ENCODE results near the gene TENM3.

TENM3 gene

DNA sequence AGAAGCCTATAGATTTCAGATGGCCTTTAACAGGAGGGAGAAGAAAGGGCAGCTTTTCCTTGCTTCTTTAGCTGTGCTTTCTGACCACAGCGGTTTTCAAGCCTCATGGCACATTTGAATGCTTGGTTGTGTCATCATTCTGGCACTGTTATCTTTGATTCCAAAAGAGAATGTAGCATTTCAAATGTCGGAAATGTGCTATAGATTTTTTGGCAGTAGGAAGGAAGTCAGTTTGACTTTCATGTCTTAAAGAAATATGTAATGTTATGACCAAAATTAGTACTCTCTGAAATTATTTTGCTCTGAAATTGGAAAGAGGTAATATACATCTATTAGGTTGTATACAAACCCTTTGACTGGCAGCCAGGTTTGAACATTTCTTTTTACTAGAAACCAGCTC, 171.9 kb downstream of the TENM3 start:
- no peak for DNase-seq

DNA sequence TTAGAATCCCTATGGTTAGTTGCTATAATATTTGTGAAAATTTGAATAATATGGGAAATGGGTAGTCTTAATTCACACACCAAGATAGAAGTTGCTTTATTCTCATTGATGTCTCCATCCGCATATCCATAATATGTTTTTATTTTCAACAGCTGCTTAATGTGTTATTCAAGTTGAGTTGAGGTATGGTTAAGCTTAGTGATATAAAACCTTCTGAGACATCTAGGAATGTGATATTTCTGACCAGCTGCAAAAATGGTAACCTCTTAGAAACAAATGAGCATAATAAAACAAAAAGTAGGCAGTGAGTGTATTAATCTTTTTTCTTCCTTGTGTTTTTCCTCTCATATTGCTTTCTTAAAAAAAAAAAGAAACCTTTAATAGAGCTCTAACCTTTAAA, 172.9 kb downstream of the TENM3 start:
- DNase-seq: no peak

DNA sequence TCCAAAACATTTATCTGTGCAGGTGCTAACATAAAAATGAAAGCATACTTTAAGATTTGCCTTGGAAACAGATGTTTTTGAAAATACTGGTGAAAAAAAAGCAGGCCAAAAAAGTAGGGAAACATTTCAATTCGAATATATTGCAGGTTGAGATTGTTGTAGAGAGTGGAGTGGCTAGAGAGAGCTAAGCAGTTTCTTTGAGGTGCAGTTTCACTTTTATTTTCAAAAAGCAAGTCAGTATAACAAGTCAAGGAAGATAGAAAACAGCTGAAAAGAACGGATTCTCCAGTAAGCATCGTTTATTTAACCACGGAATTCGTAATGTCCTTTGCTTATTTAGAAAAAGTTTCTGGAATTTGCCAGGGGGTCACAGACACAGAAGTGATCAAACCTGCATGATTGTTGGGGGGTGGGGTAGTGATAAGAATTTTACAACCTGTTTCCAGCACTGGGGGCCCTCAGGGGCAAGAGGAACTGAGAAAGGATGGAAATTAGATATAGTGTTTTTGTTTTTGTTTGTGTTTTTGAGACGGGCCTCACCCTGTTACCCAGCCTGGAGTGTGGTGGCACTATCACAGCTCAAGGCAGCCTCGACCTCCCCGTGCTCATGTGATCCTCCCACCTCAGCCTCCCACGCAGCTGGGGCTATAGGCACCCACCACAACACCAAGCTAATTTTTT, 175.0 kb downstream of the TENM3 start:
- no peak for DNase-seq

DNA sequence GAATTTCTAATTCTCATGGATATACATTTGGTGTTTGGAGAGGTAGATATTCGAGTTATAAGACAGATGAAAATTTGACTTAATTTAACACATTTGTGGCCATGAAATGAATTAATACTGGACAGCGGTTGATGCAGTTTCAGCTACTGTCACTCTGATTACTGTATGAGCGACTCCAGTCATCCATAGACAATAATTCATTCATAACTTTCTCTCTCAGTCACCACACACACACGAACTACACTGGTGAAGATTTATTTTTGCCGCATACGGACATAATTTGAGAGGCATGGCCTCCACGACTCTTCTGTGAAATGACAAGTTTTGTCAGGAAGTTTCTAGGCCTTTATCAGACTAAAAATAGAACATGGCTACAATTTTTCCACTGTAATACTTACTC, 177.0 kb downstream of the TENM3 start:
- DNase-seq: no peak

DNA sequence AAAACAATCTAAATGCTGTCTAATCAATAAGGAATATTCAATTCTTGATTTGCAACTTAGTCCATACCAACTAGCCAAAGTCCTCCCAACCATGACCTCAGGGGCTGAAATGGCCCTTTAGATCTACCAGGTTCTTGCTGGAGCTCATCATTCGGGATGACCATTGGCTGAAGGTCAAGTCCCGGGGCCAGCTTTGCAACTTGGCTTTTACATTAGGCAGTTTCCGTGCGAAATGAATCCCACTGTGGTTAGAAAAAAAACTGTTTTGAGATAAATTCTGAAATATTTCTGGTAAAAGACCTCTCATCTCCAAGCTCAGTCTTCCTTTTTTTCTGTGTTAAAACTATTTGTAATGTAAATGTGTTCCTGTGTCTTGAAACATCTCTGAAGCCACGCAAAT, 178.6 kb downstream of the TENM3 start:
- DNase-seq: no peak

DNA sequence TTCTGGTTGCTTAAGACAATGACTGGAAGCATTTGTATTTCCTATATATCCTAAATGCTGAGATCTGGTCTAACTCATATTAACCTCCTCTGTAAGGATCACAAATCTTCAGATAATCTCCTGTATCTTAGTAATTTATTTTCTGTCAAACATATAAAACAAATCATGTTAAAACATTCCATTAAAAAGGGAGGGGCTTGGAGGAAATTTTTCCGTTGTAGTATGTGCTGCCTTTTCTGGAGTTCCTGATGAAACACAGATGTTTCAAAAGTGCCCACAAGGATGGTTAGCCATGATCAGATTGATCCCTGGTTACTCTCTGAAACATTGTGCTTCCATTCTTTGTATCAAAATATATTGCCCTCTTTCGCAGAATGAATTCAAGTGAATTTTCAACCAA, 182.1 kb downstream of the TENM3 start:
- no peak for DNase-seq

DNA sequence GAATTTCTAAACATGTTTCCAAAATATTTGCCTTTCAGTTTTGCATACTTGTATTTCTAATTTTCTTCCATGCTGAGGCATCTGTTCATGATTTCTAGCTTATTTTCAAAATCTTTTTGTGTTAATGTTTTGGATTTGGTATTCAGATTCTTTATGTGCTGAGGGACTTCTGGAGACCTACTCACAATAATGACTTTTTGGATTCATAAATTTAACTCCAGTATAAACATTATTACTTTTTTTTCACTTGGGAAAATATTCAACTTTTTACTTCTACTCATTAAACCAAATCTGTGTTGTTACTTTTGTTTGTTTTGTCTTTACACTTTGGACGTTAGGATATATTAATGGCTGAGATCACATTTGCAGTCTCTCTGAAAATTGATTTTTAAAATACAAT, 183.7 kb downstream of the TENM3 start:
- no peak for DNase-seq

DNA sequence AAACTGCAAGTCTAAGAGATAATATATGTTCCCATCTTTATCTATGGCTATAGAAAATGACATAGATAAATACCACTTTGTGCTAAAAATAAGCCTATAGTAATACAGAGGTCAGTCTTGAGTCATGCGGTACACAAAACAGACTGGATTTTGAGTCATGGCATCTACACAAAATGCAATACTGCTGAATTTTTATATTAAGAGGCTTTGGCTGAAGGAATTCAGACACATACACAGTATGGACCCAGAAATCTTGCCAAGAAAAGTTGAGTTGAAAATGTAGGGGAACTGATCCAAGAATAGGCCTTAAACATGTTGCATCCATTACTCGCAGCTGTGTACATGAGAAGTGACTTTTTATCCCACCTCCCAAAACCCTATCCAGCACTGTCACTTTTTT, 184.4 kb downstream of the TENM3 start:
- DNase-seq: no peak

DNA sequence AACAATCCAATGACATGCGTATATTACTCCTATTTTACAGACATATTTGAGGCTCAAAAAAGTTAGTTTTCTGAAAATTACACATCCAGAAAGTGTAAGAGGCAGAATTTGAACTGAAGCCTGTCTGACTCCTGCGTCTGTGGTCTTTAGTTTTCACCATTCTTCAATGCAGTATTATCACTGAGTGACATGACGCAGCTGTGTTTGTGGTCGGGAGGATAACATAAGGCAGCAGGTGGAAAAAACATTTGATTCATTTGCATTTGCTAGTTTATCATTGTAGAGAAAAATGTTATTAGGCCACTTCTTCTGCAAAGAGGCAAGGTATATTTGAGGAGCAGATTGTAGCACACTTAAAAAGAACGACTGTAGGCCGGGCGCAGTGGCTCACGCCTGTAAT, 186.7 kb downstream of the TENM3 start:
- no peak for DNase-seq

DNA sequence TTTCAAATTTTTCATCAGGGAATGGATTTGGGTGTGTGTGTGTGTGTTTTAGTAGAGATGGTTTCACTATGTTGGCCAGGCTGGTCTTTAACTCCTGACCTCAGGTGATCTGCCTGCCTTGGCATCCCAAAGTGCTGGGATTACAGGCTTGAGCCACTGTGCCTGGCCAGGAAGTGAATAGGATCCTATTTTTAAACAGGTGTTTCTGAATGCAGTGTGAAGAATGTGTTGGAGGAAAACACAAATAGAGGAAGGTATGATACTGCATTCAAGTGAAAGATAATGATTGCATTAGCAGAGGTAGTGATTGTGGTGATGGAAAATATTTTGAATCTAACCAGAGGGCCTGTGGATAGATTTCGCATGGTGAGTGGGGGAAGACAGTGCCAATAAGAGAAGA, 189.6 kb downstream of the TENM3 start:
- no peak for DNase-seq

DNA sequence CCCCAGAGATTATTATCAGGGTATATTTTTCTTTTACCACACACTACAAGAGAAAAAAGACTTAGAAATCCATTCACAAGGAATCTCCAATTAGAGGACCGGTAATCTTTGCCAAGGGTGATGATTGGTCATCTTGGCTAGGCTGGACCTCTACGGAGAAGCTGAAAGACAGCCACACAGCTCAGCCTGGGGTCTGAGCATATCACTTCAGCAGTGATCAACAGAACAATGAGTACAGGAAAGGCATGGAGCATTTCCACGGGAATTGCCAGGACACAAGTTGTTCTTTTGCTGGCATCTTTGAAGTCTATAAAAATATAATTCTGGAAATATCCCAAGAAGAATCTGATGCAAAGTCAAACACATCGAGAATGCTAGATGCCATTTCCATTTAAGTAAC, 191.5 kb downstream of the TENM3 start:
- no peak for DNase-seq

DNA sequence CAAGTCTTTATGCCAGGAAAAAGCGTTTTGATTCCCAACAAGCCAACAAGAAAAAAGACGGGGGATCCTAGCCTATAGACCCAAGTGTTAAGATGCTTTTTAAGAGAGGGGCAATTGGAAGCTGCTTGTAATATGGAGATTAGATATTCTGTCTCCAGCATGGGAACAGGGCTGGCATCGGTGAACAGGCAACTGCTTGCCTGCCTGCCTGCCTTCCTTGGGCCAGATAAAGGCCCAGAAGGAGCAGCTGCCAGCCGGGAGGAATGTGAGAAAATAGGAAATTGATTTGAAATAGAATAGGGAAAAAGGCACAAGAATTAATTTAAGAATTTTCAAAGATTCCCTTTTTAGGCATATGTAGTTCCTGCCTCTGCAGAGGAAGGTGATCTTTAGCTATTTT, 192.2 kb downstream of the TENM3 start:
- DNase-seq: no peak

DNA sequence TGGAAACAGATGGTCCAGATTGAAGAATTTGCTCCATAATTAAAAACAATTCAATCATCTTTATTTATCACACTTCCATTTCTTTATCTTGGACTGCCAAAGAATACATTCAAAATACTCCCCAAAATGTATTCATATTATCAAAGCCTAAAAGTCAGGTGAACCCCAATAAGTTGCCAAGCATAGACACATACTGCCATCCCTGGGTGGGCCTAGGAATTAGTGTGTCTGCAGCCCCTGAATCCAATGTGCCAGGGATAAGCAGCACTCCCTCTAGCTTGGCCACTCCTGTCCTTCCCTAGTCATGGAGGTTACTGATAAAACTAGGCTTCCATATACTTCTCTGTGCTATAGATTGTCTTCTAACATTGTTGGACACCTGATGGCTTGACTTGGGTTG, 199.9 kb downstream of the TENM3 start:
- DNase-seq: no peak

DNA sequence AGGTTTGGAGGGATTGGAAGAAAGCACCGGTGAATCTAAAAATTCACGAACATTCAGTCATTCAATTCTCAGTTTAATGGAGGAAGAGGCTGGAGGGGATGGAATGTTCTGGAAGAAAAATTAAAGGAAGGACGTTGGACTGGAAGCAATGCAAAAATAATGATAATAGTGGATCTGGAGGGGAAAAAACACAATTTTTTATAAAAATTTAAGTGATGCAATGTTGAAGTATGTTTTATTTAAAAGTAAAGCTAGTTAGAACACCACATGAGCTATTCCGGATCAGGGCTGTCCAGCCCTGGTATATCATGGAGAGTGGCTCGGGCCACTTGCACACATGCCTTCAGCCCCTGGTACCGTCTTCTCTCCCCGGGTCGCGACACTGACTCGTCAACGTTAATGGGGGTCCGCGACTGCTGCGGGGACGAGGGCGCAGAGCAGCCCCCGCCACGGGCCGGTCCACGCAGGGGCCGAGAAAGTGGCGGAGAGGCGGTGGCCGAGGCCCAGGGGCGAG, 204.6 kb downstream of the TENM3 start:
- no peak for DNase-seq

DNA sequence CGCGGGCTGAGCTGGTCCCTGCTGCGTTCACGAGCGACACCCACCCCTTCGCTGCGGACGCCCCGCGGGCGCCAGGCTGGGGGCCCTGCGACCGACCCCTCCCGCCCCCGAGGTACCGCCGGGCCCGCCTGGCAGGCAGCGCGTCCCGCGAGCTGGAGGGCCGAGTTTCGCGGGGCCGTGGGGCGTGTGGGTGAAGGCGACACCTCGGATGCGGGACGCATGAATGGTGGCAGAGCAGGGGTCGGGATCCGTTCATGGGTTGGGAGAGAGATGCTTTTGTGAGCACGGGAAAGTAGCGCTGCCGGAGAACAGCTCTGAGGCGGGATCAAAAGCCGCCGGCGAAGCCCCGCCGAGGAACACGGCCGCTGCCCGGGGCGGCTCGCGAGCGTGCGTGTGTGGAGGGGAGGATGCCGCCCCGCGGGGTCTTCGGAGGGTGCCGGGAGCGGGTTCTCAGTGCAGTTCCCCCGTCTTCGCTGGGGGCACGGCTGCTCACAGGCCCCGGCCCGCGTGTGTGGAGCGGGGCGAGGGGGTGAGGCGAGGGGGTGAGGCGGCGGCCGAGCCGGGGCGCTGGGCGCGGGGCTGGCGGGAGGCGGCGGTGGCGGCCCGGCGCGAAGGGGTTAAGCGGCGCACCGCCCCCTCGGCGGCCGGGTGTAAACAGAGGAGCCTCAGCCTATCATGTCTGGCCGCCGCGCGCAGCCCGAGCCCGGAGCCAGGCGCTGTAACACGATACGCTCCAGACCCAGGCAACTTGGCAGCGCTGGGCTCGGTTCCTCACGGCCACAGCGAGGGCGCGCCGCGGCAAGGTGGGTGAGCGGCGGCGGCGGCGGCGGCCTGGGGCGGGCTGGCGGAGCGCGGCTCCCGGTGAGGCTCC, 205.3 kb downstream of the TENM3 start:
- no peak for DNase-seq

DNA sequence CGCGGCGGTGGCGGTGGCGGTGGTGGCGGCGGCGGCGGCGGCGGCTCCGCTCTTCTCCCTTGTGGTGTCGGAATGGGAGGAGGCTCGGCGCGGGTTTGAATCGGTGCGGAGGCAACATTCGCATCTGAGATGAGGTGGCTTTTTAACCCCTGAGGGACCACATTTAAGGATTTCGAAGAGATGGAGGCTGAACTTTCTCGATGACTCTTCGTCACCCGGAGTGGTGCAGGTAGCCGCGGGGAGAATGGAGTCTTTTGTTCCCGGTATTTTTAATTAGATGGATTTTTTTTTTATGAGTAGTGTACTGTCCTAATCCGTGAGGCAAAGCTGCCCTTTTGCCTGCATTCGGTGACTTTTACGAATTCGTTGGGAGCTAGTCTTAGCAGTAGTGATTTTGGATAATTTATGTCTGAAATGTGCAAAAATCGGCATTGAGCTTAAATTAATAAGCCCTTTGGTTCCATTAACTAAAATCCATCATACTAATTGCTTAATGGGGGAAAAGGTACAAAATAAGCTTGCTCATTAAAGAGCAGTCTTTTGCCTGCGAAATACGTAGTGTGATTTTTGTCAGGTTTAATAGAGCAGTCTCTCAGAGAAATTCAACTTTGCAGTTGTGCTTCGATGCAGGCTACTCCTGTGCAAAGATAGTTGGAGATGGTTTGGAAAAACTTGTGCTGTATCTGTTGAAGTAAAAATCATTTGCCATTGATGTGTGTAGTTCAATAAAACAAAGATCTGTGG, 206.2 kb downstream of the TENM3 start:
- DNase-seq: no peak

DNA sequence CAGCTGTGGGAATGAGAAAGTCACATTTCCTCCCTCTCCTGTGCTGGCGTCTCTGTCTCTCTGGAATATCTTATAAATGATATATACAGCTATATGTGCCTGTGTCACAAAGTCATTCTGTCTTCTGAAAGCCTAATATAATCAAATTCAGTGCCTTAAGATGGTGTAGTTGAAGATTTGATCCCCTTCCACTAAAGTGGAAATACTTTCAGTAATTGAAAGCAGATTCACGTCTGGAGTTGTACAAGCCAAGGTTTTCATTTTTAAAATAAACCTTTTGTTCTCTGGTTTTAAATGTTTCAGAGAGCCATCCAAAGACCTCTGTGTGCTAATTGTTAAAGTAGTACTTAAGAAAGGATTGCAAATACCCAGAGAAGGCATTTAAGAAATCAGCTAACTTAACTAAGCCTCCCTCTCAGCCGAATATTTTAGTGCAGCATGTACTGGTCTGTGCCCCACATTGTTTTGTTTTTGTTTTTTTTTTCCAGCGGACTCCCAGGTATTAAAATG, 206.8 kb downstream of the TENM3 start:
- DNase-seq: no peak

DNA sequence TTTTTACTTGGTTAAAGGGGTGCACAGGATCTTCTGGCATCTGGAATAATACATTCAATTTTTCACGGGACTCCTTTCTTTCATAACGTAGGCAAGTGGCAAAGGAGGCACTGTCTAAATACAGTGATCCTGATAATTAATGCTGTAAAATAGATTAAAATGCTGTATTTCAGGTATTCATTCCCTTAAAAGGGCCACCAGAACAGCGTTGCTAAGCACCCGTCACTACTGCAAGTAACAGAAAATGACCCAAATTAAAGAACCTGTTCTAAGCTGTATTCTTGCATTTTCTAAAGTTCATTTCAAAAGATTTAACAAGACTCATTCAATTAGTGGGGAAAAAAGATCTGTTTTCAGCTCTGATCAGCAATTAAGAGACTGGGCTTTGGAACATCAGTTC, 208.2 kb downstream of the TENM3 start:
- no peak for DNase-seq

DNA sequence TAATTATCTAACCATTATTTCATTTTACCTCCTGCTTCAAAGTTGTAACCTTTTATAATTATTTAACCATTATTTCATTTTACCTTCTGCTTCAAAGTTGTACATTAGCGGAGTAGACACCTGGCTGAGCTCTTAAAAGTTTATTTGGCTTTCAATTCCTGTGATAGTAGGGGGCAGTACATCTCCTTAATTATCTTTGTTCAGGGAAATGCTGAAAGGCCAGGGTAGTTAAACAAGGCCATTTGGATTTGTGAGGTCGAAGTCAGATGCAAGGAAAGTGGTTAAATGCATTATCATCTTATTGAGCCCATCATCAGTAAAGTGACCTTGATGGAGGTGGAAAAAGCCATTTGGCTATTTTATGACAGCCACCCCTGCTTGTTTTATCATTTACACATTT, 210.6 kb downstream of the TENM3 start:
- no peak for DNase-seq

DNA sequence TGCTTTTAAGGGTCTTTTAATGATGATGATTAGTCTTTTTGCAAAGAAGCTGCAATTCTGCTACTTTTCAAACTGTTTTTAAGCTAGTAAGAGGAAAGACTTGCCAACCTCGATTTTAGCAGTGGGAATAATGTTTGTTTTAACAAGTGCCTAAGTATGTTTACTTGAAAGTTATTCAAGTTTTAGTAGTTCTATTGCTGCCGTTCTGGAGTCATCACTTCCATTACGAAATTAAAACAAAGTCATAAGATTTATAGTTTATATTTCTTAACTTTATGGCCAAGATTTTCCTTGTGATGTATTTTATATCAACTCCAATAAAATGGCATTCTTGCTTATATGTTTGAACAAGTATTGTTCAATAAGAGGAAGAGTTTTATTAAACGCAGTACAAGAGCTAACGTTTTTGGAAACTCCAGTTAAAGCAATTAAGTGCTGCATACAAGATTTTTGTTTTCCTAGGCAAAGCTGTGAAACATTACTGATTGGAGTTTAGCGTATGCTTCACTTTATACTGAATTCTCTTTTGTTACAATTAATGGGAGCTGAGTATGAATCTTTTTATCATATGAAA, 211.3 kb downstream of the TENM3 start:
- no peak for DNase-seq

DNA sequence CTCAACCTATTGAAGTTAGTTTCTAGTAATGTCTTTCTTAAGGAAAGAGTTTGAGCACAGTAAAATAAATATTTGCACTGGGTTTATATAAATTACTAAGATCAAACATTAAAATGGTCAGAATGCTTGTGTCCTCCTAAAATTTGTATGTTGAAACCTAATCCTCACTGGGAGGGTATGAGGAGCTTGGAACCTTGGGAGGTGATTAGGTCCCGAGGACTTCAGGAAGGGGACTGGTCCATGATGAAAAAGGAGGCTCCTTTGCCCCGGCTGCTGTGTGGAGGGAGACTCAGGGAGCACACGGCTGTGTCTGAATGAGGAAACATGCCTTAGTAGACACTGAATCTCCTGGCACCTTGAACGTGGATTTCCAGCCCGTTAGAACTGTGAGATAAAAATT, 221.9 kb downstream of the TENM3 start:
- no peak for DNase-seq

DNA sequence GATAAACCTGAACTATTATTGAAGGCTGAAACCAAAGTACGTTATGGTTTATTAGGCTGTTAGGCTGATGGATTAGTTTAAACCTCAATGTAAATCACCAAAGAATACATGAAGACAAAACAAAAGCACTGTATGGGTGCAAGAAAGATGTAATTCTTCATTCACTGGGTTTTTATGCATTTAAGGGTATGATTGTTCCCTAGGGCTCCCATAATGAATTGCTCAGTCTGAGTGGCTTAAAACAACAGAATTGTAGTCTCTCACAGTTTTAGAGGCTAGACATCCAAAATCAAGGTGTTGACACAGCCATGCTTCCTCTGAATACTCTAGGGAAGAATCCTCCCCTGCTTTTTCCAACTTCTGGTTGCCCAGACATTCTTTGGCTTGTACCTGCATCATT, 222.8 kb downstream of the TENM3 start:
- no peak for DNase-seq

DNA sequence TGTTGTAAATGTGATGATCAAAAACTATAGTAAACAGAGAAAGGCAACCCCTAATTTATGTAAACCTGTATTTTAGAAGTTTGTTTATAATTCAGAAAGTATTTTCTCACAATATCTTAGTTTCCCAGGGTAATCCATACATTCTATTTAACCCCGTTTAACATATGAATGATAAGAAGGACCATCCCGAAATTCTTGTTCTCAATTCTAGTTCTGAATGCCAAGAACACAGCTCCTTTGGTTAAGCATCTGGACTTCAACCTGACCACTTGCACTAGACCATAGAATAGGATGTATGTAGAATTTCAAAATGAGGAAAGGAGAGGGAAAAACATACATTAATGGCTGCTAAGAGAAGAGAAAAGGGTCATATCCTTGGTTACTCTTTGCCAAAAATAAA, 227.0 kb downstream of the TENM3 start:
- no peak for DNase-seq
